ENCODE measurements around the gene TWF2.

Gene TWF2

DNA sequence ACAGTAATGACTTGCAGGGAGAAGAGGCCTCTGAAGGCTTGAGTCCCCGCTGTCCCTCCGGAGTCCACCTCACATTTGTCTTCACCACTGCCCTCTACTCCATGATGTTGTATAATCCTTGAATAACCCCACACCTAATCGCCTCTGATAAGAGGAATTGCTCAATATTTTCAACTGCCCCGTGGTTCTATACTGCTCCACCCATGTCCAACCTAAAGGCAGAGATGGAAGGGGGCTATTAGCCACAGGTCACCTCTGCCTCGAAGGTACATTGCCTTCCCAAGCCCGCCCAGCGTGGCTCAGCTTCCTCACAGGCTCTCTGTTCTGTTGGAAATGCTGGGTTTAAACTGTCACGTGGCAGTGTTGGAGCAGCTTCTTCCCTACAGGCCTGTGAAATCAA, 26.0 kb downstream of the TWF2 start:
- peaks cover 61% of the 10 kb centered on the region in 2 donors for H3K36me3 ChIP-seq (ENCODE audit: control insufficient read depth in 2 of 2, insufficient read depth in 2 of 2, low read length in 2 of 2)
- H3K4me1 ChIP-seq (ENCODE audit: control insufficient read depth, insufficient read depth, low read length): peaks cover 11% of the 10 kb centered on the region
- H3K9ac ChIP-seq (ENCODE audit: low read length in 2 of 2): no peak overlapping the region
- no peaks in the 10 kb centered on the region for H3K9me3 ChIP-seq (ENCODE audit: control insufficient read depth in 2 of 2, low read length in 2 of 2)
- no peak overlapping the region for H3K27ac ChIP-seq (ENCODE audit: low read length)
- H3K4me3 ChIP-seq (ENCODE audit: low read length in 2 of 2): no peak overlapping the region
- no peaks in the 10 kb centered on the region for H3K27me3 ChIP-seq (ENCODE audit: control insufficient read depth in 1 of 2, insufficient read depth in 2 of 2, low read length in 2 of 2)

DNA sequence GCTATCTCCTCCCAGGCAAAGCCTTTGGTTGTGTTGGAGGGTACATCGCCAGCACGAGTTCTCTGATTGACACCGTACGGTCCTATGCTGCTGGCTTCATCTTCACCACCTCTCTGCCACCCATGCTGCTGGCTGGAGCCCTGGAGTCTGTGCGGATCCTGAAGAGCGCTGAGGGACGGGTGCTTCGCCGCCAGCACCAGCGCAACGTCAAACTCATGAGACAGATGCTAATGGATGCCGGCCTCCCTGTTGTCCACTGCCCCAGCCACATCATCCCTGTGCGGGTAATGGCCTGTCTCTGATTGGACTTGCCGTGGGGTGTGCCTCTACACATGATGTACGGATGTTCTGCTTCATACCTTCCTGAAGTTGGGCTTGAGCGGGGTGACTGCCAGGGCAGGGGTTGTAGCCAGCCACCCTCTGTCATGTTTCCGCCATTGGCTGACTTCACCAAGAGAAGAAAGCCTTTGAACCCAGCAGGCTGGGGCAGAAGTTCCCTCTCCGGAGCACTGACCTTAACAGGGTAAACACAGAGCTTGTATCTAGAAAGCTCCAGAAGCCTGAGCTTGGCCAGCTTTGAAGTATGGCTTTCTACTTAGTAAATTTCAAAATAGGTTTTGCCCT, 27.6 kb downstream of the TWF2 start:
- H3K9ac ChIP-seq (ENCODE audit: low read length in 2 of 2): no peak overlapping the region
- no peak overlapping the region for H3K4me3 ChIP-seq (ENCODE audit: low read length in 2 of 2)
- no peaks in the 10 kb centered on the region for H3K9me3 ChIP-seq (ENCODE audit: control insufficient read depth in 2 of 2, low read length in 2 of 2)
- H3K36me3 ChIP-seq (ENCODE audit: control insufficient read depth in 2 of 2, insufficient read depth in 2 of 2, low read length in 2 of 2): peaks cover 70 to 71% of the 10 kb centered on the region in 2 donors
- H3K27me3 ChIP-seq (ENCODE audit: control insufficient read depth in 1 of 2, insufficient read depth in 2 of 2, low read length in 2 of 2): no peaks in the 10 kb centered on the region
- peaks cover 1% of the 10 kb centered on the region for H3K4me1 ChIP-seq (ENCODE audit: control insufficient read depth, insufficient read depth, low read length)
- no peak overlapping the region for H3K27ac ChIP-seq (ENCODE audit: low read length)

DNA sequence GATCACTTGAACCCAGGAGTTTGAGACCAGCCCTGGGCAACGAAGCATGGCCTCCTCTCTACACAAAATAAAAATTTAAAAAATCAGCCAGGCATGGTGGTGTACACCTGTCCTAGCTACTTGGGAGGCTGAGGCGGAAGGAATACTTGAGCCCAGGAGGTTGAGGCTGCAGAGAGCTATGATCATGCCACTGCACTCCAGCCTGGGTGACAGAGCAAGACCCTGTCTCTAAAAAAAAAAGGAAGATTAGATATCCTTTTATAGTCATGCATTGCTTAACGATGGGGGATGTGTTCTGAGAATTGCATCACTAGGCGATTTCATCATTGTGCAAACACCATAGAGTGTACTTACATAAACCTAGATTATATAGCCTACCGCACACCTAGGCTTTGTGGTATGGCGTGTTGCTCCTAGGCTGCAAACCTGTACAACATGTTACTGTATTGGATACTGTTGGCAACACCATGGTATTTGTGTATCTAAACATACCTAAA, 28.4 kb downstream of the TWF2 start:
- Histone ChIP-seq H3K9ac (ENCODE audit: low read length in 2 of 2) (no peak overlapping the region), H3K4me3 (ENCODE audit: low read length in 2 of 2) (no peak overlapping the region), H3K36me3 (ENCODE audit: control insufficient read depth in 2 of 2, insufficient read depth in 2 of 2, low read length in 2 of 2) (peaks cover 76 to 78% of the 10 kb centered on the region in 2 donors), H3K27me3 (ENCODE audit: control insufficient read depth in 1 of 2, insufficient read depth in 2 of 2, low read length in 2 of 2) (no peaks in the 10 kb centered on the region), H3K9me3 (ENCODE audit: control insufficient read depth in 2 of 2, low read length in 2 of 2) (no peaks in the 10 kb centered on the region), H3K27ac (ENCODE audit: low read length) (no peak overlapping the region), H3K4me1 (ENCODE audit: control insufficient read depth, insufficient read depth, low read length) (no peaks in the 10 kb centered on the region)

DNA sequence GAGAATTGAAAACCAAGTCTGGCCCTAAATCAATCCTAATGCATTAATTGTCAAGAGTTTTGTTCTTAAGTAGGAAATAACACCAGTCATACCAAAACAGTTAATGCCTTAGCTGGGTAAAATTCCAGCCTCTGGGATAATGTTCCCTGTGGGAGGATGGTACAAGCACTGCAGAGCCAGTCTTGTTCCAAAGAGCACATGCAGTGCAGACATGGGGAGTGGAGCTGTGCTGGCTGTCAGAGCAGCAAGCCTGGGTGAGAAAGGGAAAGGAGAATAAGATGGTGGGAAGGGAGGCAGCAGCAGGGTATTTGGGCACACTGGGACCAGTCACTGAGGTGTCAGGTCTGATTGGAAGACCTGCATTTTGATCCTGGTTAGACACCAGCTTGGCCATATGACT, 28.9 kb downstream of the TWF2 start:
- Histone ChIP-seq H3K9ac (ENCODE audit: low read length in 2 of 2) (no peak overlapping the region), H3K9me3 (ENCODE audit: control insufficient read depth in 2 of 2, low read length in 2 of 2) (no peaks in the 10 kb centered on the region), H3K4me3 (ENCODE audit: low read length in 2 of 2) (no peak overlapping the region), H3K27ac (ENCODE audit: low read length) (no peak overlapping the region), H3K4me1 (ENCODE audit: control insufficient read depth, insufficient read depth, low read length) (no peaks in the 10 kb centered on the region), H3K27me3 (ENCODE audit: control insufficient read depth in 1 of 2, insufficient read depth in 2 of 2, low read length in 2 of 2) (no peaks in the 10 kb centered on the region), H3K36me3 (ENCODE audit: control insufficient read depth in 2 of 2, insufficient read depth in 2 of 2, low read length in 2 of 2) (peaks cover 75 to 79% of the 10 kb centered on the region in 2 donors)

DNA sequence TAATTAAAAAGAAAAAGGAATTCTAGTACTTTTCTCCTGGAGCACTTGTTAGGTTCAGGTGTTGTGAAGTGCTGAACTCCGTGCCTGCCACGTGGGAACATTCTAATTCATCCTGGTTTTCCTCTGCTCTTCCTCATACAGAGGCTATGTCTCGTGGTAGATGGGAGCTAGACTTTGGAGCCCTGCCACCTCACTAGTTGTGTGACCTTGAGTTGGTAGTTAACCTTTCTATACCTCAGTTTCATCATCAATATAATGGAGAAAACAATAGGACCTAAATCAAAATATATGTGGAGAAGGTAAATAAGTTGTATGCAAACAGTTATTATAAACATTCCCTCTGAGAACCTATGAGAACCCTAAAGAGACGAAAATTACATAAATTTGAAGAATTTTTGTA, 30.4 kb downstream of the TWF2 start:
- H3K9ac ChIP-seq (ENCODE audit: low read length in 2 of 2): no peak overlapping the region
- no peaks in the 10 kb centered on the region for H3K4me1 ChIP-seq (ENCODE audit: control insufficient read depth, insufficient read depth, low read length)
- no peak overlapping the region for H3K4me3 ChIP-seq (ENCODE audit: low read length in 2 of 2)
- H3K27me3 ChIP-seq (ENCODE audit: control insufficient read depth in 1 of 2, insufficient read depth in 2 of 2, low read length in 2 of 2): no peaks in the 10 kb centered on the region
- H3K36me3 ChIP-seq (ENCODE audit: control insufficient read depth in 2 of 2, insufficient read depth in 2 of 2, low read length in 2 of 2): peaks cover 78 to 83% of the 10 kb centered on the region in 2 donors
- no peak overlapping the region for H3K27ac ChIP-seq (ENCODE audit: low read length)
- H3K9me3 ChIP-seq (ENCODE audit: control insufficient read depth in 2 of 2, low read length in 2 of 2): no peaks in the 10 kb centered on the region

DNA sequence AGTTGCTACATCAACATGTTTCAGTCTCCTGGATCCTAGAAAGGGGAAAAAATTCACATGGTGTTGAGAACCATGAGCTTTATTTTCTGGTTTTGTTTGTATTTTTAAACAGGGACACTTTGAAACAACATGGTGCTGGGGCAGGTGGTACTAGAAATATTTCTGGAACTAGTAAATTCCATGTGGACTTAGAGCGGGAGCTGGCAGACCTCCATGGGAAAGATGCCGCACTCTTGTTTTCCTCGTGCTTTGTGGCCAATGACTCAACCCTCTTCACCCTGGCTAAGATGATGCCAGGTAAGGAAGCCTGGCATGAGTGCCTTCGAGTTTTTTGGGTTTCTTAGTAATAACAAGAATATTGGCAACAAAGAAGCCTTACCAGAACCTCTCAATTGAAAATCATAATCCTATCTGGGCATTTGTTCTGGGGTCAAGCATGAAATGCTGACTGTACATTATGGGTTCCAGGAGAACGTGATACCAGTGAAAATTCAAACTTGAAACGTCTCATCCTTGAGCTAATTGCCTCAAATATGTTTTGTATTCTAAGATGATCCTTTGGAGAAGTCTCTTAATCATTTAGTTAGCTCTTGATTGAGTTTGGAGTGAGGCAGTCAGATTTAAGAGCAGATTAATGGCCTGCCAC, 33.1 kb downstream of the TWF2 start:
- Histone ChIP-seq H3K4me3 (ENCODE audit: low read length in 2 of 2) (no peak overlapping the region), H3K27me3 (ENCODE audit: control insufficient read depth in 1 of 2, insufficient read depth in 2 of 2, low read length in 2 of 2) (no peaks in the 10 kb centered on the region), H3K4me1 (ENCODE audit: control insufficient read depth, insufficient read depth, low read length) (no peaks in the 10 kb centered on the region), H3K9me3 (ENCODE audit: control insufficient read depth in 2 of 2, low read length in 2 of 2) (no peaks in the 10 kb centered on the region), H3K9ac (ENCODE audit: low read length in 2 of 2) (no peak overlapping the region), H3K36me3 (ENCODE audit: control insufficient read depth in 2 of 2, insufficient read depth in 2 of 2, low read length in 2 of 2) (peaks cover 69 to 79% of the 10 kb centered on the region in 2 donors), H3K27ac (ENCODE audit: low read length) (no peak overlapping the region)

DNA sequence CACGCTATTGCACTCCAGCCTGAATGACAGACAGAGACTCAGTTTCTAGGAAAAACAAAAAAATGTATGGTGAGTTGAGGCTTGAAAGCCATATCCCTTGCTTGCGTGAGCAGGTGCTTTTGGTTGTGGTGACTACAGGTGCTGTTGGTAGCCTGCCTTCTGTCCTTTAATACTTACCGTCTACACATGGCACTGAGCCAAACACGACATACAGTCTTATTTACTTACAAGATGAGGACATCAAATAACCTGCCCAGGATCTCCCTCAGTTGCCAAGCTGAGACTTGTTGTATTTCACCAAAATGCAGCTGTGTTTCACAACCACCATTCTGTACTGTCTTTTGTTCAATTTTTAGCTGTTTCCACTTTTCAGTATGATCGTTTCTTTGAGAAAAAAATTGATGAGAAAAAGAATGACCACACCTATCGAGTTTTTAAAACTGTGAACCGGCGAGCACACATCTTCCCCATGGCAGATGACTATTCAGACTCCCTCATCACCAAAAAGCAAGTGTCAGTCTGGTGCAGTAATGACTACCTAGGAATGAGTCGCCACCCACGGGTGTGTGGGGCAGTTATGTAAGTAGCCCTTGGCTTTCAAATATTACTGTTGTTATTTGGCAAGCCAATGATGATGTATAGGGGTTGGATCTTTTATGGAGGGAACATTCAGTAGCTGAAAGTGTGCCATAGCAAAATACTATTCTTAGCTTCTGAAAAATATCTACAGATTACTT, 34.5 kb downstream of the TWF2 start:
- no peak overlapping the region for H3K27ac ChIP-seq (ENCODE audit: low read length)
- no peaks in the 10 kb centered on the region for H3K27me3 ChIP-seq (ENCODE audit: control insufficient read depth in 1 of 2, insufficient read depth in 2 of 2, low read length in 2 of 2)
- H3K9ac ChIP-seq (ENCODE audit: low read length in 2 of 2): no peak overlapping the region
- H3K36me3 ChIP-seq (ENCODE audit: control insufficient read depth in 2 of 2, insufficient read depth in 2 of 2, low read length in 2 of 2): peaks cover 61 to 66% of the 10 kb centered on the region in 2 donors
- H3K4me3 ChIP-seq (ENCODE audit: low read length in 2 of 2): no peak overlapping the region
- no peaks in the 10 kb centered on the region for H3K9me3 ChIP-seq (ENCODE audit: control insufficient read depth in 2 of 2, low read length in 2 of 2)
- no peaks in the 10 kb centered on the region for H3K4me1 ChIP-seq (ENCODE audit: control insufficient read depth, insufficient read depth, low read length)

DNA sequence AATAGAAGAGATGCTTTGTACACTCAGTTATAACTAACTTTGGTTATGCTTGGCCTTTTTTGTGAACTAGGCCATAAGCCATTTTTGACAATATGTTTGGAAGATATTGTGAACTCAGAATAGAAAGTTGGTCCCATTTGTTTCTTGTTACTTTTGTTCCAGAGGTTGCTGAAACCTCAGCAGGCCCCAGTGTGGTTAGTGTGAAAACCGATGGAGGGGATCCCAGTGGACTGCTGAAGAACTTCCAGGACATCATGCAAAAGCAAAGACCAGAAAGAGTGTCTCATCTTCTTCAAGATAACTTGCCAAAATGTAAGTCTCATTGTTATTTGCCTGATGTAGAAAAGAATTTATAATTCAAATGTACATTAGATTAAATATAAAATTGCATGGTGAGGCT, 35.3 kb downstream of the TWF2 start:
- Histone ChIP-seq H3K4me3 (ENCODE audit: low read length in 2 of 2) (no peak overlapping the region), H3K27me3 (ENCODE audit: control insufficient read depth in 1 of 2, insufficient read depth in 2 of 2, low read length in 2 of 2) (no peaks in the 10 kb centered on the region), H3K4me1 (ENCODE audit: control insufficient read depth, insufficient read depth, low read length) (peaks cover 6% of the 10 kb centered on the region), H3K36me3 (ENCODE audit: control insufficient read depth in 2 of 2, insufficient read depth in 2 of 2, low read length in 2 of 2) (peaks cover 57 to 61% of the 10 kb centered on the region in 2 donors), H3K9me3 (ENCODE audit: control insufficient read depth in 2 of 2, low read length in 2 of 2) (no peaks in the 10 kb centered on the region), H3K9ac (ENCODE audit: low read length in 2 of 2) (no peak overlapping the region), H3K27ac (ENCODE audit: low read length) (no peak overlapping the region)

DNA sequence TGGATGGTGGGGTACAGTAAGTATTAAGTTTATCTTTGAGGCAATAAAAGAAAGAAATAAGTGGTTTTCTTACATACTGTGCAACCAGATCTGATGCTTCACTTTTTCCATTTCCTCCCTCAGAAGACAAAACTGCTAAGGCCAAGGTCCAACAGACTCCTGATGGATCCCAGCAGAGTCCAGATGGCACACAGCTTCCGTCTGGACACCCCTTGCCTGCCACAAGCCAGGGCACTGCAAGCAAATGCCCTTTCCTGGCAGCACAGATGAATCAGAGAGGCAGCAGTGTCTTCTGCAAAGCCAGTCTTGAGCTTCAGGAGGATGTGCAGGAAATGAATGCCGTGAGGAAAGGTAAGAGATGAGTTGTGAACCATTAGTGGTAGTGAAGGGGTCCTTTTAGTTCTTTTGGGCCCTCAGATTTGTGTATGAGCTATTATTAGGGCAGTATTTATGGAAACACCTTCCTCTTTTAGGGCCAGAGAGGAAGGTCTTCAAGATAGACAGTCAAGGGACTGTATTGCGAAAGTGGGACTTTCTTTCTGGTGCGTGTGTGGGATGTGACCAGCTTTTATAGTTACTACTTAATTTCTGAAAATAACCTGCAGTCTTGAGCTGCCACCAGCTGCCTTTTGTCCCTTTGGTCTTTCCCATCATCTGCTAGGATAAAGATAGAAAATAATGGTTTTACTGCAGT, 36.4 kb downstream of the TWF2 start:
- peaks cover 12% of the 10 kb centered on the region for H3K4me1 ChIP-seq (ENCODE audit: control insufficient read depth, insufficient read depth, low read length)
- H3K36me3 ChIP-seq (ENCODE audit: control insufficient read depth in 2 of 2, insufficient read depth in 2 of 2, low read length in 2 of 2): peaks cover 45 to 49% of the 10 kb centered on the region in 2 donors
- H3K9me3 ChIP-seq (ENCODE audit: control insufficient read depth in 2 of 2, low read length in 2 of 2): no peaks in the 10 kb centered on the region
- no peak overlapping the region for H3K9ac ChIP-seq (ENCODE audit: low read length in 2 of 2)
- no peak overlapping the region for H3K4me3 ChIP-seq (ENCODE audit: low read length in 2 of 2)
- H3K27ac ChIP-seq (ENCODE audit: low read length): no peak overlapping the region
- H3K27me3 ChIP-seq (ENCODE audit: control insufficient read depth in 1 of 2, insufficient read depth in 2 of 2, low read length in 2 of 2): no peaks in the 10 kb centered on the region

DNA sequence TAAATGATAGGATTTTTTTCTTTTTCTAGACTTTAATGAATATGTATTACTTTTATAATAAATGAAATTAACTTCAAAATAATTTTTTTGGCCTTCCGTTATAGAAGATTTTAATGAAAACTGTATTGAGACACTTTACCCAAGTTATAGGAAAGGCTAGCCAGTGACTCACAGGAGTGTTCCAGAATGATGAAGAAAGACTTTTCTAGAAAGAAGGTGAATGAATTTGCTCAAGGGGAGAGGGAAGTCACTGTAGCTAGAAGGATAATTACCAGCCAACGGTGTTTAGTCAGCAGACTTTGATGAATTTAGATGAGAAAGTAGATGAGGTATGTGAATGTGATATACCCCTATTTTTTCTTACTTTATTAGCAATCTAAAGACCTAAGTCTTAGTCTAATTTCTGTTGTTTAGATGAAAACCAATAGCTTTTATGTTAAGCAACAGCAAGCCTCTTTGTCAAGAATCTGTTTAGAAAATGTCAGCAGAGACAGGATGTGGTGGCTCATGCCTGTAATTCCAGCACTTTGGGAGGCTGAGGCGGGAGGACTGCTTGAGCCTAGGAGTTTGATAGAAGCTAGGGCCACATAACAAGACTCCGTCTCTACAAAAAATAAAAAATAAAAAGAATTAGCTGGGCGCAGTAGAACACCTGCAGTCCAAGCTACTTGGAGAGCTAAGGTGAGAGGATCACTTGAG, 37.8 kb downstream of the TWF2 start:
- no peaks in the 10 kb centered on the region for H3K9me3 ChIP-seq (ENCODE audit: control insufficient read depth in 2 of 2, low read length in 2 of 2)
- H3K4me3 ChIP-seq (ENCODE audit: low read length in 2 of 2): no peak overlapping the region
- H3K27me3 ChIP-seq (ENCODE audit: control insufficient read depth in 1 of 2, insufficient read depth in 2 of 2, low read length in 2 of 2): no peaks in the 10 kb centered on the region
- H3K9ac ChIP-seq (ENCODE audit: low read length in 2 of 2): no peak overlapping the region
- H3K4me1 ChIP-seq (ENCODE audit: control insufficient read depth, insufficient read depth, low read length): peaks cover 24% of the 10 kb centered on the region
- peaks cover 37 to 43% of the 10 kb centered on the region in 2 donors for H3K36me3 ChIP-seq (ENCODE audit: control insufficient read depth in 2 of 2, insufficient read depth in 2 of 2, low read length in 2 of 2)
- H3K27ac ChIP-seq (ENCODE audit: low read length): no peak overlapping the region

Measured in stomach smooth muscle (tissue), 2 donors.